Fibroblast of mammary gland (primary cell): ENCODE data around the gene UNC5B.
A peak's percentile ranks its signal among the peaks of the same experiment; 100 is the strongest.

Experiments used
- DNase-seq: peaks from one replicate; pipeline ENCODE4 v3.0.0-alpha.2; 2010; ENCODE audit warnings: low read depth
- H3K4me3 ChIP-seq: 2 replicates; pipeline ENCODE4 v1.5.1; 2011; ENCODE audit warnings: low read depth, mild to moderate bottlenecking, low read length, moderate library complexity; ENCODE audit not compliant: control insufficient read depth
- CTCF ChIP-seq: conservative IDR thresholded peaks from 2 replicates; pipeline ENCODE4 v1.5.1; 2011; ENCODE audit warnings: low read depth, low read length, inconsistent platforms; ENCODE audit not compliant: control insufficient read depth, insufficient read depth

UNC5B gene

GRCh38 chr10:71243756-71244395, 31.5 kb downstream of the UNC5B start:
- peak; percentile 58 for DNase-seq
- peak overlapping the region; percentile 38 for H3K4me3 ChIP-seq
- no peak for TF ChIP-seq CTCF

GRCh38 chr10:71244431-71245419, 32.4 kb downstream of the UNC5B start:
- TF ChIP-seq CTCF: no peak
- DNase-seq: peak; percentile 93
- peak overlapping the region; percentile 38 for H3K4me3 ChIP-seq

- TF ChIP-seq CTCF: no peak
- no peak for DNase-seq
- no peak overlapping the region for H3K4me3 ChIP-seq
Measured at GRCh38 chr10:71245420-71246325, 33.3 kb downstream of the UNC5B start.

GRCh38 chr10:71246591-71247413, 34.4 kb downstream of the UNC5B start:
- H3K4me3 ChIP-seq: no peak overlapping the region
- DNase-seq: no peak
- no peak for TF ChIP-seq CTCF

- no peak for TF ChIP-seq CTCF
- DNase-seq: no peak
- no peak overlapping the region for H3K4me3 ChIP-seq
Measured at GRCh38 chr10:71247414-71247705, 35.0 kb downstream of the UNC5B start.

GRCh38 chr10:71247804-71248203, 35.4 kb downstream of the UNC5B start:
- H3K4me3 ChIP-seq: no peak overlapping the region
- no peak for TF ChIP-seq CTCF
- DNase-seq: no peak
